Measurements from ENCODE around the gene RHOBTB1.
"Not testable (repeated sequence)": the region's sequence is repeated elsewhere in the genome, so short reads cannot be mapped to it uniquely, and the experiment has no call there.

RHOBTB1 gene, protein sequence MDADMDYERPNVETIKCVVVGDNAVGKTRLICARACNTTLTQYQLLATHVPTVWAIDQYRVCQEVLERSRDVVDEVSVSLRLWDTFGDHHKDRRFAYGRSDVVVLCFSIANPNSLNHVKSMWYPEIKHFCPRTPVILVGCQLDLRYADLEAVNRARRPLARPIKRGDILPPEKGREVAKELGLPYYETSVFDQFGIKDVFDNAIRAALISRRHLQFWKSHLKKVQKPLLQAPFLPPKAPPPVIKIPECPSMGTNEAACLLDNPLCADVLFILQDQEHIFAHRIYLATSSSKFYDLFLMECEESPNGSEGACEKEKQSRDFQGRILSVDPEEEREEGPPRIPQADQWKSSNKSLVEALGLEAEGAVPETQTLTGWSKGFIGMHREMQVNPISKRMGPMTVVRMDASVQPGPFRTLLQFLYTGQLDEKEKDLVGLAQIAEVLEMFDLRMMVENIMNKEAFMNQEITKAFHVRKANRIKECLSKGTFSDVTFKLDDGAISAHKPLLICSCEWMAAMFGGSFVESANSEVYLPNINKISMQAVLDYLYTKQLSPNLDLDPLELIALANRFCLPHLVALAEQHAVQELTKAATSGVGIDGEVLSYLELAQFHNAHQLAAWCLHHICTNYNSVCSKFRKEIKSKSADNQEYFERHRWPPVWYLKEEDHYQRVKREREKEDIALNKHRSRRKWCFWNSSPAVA

DNA sequence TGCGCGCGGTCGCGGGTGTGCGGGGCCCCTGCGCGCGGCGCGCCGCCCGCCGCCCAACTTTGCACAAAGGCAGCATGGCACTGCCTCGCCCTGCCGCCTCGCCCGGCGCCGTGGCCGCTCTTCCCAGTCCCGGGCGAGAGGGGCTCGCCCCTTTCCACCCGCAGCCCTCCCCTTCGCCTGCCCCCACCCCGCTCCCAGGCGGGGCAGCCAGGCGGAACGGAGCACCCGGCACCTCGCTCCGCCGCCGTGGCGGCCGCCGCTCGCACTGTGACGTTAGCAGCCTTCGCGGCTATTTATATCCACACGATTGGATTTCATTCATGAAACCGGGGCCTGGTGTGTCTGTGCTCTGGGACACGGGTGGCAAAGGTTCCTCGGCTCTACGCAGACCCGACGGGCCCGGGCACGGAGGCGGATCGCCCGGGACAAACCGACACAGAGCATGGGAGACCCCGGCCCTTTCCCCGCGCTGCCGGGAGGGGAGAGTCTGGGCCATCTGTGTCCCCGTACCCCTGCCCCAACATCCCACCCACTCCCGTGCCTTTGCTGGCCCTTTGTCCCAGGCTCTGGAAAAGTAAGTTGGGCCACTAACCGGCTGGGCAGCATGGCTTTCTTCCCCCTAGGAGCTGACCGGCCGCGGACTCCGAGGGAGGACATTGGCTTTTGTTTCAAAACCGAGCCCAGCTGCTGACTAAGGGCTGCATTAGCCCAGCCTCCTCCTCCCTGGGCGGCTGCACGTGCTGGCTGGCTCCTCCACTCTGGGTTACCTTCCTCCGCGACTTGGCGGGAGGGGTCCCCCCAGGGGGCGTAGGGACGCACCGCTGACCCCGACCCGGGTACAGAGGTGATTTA, at the start of gene RHOBTB1:
Gene RHOBTB1 (minus strand): TSS at position 128 of the 852 bp plus-strand sequence. CDS start 32,643 bp downstream, outside the sequence.
- DNase-seq = peak; percentile 70

DNA sequence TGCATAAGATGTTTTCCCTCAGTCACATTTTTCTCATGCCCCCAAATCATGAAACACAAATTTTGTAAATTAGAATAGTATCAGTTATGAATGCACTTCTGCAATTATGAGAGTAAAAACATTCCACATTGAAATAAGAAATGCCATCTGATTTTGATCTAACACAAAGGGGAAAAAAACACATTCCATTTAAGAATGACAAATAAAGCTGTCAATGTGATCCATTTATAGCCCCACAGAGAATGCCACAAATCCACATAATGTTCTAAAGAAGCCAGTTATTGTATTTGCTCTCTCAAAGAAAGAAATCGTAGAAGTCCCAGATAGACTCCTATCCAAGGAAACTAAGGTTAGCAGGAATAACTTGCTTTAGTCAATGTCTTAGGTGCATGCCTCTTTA, 48.7 kb upstream of the RHOBTB1 start:
- DNase-seq = no peak

DNA sequence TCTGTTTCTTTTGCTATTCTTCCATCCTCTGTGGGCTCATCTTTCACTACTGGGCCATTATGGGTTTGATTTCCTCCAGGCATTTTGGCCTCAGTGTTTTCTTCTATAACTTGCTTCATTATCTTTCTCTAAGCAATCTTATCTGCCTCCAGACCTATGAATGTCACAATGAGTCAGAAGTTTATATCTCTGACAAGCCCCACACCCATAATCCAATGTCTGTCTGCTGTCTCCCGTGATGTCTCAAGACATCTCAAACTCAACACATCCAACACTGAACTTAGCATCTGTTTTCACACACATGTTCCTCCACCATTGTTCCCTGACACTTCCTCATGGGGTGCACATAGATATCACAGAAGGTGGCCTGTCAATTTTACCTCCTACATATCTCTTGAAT, 46.7 kb upstream of the RHOBTB1 start:
- DNase-seq = no peak

DNA sequence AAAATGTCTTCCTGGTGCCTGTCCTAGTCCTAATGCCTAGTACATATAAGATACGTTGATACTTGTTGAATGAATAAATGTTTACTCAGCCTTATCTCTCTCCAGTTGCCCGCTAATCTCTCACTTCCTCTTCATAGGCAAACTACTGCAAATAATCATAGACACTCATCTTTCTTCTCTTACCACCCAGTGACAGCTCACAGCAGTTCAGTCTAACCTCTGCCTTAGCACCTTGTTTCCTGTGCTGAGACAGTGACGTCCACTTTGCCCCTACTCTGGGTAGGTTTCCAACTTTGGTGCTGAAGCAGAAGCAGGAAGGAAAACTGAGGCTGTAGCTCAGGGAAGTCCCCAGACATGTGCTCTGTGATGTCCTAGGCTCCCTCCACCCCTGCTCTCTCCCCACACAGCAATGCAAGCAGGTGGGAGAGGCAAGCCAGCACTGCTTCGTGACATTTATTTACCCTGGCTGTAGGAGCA, 45.5 kb upstream of the RHOBTB1 start:
- no peak for DNase-seq

DNA sequence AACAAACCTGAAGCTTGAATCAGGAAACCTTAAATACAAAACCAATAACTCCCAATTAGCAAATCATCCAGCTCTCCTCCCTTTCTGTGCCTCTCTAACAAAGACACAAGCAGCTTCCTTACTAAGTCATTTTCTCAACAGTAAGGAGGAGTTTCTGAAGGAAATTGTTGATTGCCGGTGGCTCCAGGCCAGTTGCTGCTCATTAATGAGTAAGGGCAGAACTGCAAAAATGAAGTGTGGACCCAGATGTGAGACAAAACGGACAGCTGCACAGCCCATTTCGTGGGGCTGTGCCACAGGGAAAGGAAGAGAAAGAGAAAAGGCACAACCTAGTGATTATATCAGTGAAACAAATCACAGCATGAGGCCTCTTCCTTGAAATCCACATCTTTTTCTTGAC, 42.8 kb upstream of the RHOBTB1 start:
- no peak for DNase-seq

DNA sequence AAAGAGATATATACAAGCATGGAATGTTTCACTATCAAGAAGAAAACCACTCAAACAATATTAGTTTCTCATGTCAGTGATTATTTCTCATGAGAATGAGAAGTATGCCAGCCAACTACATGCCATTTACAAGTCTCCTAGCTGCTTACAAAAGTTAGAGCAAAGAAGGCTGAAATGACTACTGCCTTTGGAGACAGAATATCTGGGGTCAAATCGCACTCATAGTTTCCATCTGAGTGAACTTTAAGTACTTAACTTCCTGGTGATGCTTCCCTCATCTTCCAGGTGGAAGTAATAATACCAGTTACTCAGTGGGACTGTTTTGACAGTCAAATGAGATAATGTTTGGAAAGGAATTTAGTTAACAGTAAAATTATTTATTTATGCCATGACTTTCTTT, 42.0 kb upstream of the RHOBTB1 start:
- no peak for DNase-seq

DNA sequence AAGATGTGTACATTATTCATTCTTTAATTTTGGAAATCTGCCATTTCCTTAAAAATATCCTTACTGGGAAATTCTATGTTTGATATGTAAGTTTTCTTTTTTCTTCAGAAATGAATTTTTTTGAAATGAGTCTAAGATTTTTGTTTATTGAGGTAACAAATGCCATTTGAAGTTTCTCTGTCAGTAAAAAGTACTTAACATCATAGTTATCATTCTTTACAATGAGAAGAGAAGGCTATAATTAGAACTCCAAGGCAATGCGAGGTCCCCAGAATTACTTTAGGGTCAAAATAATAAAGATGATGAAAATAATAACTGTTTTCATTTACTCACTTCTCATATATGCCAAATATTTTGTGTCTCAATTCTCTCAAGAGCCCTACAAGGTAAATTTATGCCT, 37.0 kb upstream of the RHOBTB1 start:
- no peak for DNase-seq

DNA sequence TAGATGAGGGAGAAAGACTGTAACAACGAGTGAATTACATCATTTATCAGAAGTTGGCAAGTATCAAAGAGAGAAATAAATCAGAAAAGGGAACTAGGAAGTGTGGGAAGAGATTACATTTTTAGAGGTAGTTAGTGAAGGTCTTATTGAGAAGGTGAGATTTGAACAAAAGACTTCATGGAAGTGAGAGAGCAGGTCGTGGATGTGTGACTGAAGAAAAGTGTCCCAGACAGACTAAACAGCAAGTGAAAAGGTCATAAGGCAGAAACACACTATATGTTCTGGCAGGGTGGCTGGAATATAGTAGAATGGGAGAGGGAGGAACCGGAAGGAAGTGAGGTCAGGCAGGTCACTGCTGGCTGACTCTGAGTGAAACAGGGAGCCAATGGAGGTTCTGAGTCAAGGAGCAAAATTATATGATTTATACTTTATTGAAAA, 35.7 kb upstream of the RHOBTB1 start:
- DNase-seq = no peak

DNA sequence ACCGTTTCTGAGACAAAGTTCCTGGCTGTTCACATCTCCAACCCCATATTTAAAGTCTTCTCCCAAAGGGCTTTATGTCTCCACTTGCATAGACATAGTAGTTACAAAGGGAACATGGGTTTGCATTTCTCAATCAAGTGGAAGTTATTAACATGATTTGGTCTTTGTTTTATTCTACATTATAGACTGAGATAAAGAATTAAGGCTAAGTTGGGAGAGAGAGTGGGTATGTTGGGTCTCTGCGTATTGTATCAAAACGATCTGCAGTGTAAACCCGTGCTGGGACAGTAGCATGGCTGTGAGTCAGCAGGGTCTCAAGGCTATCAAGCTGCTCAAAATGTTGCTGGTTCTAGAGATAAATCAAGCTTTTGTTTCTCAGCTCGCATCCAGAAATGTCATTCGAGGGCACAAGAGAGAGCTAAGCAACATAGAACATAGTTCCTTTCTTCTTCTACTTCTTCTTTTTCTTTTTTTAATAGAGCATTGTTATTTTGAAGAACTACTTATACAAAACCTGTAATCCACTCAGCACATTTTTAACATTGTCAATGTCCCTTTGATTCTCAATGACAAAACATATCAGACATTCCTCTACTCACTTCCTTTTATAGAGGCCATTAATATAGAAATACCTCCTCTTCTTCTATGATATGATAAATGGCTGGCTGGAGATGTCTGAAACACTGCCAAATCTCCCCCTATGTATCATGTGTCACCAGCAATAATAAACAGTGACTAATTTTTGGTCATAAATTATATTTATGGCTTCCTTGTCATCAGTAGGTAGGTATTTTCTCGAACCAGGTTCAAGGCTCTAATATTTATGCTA, 34.5 kb upstream of the RHOBTB1 start:
- no peak for DNase-seq

DNA sequence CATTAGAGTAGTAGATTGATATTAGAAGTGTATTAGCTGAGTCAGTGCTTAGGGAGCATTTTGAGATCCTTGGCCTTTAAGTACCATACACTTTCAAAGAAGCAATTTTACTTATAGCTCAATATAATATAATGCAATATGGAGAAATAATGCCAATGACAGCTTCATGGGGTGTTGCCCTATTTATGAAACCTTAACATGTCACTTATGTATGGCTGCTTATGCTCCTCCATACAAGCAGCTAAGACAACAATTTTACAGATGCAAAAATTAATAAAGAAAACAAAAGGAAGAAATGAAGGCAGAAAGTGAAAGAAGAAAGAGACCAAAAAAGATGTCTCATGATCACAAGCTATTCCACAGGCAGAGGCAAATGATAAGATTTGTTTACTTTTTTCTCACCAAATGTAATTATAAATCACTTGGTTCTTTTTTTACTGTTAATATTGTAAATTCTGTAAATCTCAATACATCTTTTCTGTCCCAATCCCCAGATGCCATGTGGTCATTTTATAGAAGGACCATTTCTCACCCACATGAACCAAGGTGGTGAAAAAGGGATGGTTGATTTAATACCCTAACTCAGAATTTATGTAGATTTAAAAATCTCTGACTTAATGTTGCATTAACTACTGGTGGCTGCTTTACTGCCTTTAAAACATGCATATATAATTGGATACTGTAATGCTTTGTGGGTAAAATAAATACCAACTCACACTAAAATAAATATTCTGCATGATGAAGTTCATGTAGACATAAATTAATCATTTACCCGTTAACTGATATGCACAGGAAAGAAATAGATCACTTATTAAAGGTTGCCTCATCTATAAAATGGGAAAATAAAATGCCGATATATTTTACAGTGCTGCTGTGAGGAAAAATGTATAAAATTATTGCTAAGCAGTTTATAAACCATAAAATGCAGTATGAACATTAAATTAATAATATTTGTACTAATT, 33.5 kb upstream of the RHOBTB1 start:
- DNase-seq = no peak

DNA sequence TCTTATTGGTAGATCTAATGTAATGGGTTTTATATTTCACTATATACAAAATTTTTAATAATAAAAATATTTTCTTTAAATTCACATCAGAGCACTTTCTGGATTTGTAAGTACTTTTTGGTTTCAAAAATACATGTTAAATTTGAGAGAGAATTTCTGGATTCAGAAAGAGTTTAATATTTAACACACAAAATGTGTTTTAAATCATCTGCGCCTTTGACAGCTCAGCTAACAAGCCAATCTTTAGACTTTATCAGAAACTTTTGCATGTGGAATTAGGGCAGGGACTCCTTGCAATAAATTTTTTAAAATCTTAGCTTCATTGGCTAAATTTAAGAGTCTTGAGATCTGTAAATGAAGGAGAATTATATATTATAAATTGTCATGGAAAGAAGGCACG, 32.7 kb upstream of the RHOBTB1 start:
- DNase-seq = no peak

DNA sequence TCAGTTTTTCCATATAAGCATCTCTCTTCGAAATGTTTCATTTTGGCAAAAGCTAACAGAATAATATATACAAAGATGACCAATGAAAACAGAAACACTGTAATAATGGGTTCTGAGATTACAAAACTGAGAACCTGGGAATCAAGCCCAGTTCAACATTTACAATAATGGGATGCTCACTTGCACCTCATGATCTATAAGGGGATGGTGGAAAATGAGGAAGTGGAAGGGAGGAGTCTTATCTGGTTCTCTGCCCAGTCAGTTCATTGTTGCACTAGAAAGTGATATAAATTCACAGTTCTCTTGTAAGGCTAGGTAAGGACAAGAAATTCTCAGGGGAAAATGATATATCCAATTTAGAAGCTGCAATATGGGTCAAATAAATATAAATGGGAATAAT, 31.7 kb upstream of the RHOBTB1 start:
- DNase-seq = no peak

DNA sequence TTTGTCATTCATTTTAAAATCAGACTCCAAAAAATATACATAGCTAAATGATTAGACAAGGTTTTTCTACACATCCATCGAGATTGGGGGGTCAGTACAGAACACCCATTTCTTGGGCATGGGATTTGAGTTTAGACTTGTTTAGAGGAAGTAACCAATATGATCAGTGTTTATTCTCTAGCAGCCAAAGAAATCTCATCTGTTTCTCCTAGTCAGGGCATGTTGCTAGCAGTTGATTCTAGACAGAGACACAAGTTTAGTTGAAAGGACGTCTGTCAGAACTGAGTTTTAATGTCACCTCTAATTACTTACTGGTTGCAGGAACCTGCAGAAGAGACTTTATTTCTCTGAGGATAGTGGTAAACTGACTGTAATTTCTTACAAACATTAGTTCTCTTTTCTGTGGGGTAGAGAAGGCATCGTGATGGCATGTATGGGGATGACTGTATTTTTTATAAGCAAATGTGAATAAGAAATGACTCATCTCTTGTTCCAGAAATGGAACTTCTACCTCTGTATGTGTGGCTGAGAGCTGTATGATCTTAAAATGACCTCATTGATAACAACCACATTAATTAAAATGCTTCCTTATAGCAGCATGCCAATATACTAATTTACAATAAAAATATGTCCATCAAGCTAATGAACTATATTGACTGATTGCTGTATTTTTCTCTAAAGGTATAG, 30.6 kb upstream of the RHOBTB1 start:
- DNase-seq = no peak

DNA sequence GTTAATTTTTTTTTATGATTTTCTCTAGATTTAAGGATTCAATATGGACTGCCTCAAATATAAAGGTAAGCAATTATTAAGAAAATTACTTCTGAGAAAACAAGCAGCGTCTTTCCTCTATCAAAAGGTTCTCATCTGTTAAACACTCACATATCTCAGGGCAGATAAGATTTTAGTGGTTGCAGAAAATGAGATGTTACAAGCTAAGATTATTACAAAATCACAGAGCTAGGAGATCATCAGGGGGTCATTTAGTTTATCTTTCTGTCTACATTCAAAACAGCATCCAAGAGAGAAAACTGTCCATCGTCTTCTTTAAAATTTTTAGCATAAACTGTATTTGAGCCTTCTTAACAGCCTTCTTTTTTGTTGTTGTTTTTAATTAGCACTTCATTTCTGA, 29.1 kb upstream of the RHOBTB1 start:
- DNase-seq = no peak

DNA sequence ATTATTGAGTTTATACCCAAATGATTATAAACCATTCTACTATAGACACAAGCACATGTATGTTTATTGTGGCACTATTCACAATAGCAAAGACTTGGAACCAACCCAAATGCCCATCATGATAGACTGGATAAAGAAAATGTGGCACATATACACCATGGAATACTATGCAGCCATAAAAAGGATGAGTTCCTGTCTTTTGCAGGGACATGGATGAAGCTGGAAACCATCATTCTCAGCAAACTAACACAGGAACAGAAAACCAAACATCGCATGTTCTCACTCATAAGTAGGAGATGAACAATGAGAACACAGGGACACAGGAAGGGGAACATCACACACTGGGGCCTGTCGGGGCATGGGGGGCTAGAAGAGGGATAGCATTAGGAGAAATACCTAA, 28.2 kb upstream of the RHOBTB1 start:
- DNase-seq = not testable (repeated sequence)

DNA sequence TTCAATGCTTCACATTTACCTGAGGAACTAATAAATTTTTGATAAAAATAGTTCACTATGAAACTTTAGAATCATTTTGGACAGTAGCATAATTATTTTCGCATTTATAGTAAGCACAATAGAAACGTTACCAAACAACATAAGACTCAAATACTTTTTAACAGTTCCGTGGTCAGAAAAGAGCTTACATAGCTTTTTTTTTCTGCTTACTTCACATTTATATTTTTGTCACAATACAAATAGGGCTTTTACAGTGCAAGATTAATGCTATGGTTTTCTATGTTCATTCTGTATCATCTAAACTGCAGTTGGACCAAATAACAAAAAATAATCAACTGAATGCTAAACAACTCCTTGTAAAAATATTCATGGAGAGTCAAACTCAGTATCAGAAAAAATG, 26.5 kb upstream of the RHOBTB1 start:
- no peak for DNase-seq

DNA sequence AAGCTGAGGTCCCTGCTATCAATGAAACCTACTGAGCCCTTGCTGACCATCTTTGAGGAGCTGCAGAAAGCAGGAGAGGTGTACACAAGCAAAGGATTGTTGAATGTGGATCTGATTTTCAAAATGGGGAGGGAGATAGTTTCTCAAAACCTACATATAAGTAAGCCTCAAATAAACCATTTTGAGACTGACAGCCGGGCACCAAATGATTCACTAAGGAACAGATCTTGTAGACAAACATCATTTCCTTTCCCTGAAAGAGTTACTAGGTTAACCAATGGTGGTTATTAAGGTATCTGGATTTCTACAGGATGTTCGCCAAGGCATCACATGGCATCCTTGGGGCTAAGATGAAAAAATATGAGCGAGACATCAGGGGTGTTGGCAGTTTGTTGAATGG, 24.5 kb upstream of the RHOBTB1 start:
- no peak for DNase-seq

DNA sequence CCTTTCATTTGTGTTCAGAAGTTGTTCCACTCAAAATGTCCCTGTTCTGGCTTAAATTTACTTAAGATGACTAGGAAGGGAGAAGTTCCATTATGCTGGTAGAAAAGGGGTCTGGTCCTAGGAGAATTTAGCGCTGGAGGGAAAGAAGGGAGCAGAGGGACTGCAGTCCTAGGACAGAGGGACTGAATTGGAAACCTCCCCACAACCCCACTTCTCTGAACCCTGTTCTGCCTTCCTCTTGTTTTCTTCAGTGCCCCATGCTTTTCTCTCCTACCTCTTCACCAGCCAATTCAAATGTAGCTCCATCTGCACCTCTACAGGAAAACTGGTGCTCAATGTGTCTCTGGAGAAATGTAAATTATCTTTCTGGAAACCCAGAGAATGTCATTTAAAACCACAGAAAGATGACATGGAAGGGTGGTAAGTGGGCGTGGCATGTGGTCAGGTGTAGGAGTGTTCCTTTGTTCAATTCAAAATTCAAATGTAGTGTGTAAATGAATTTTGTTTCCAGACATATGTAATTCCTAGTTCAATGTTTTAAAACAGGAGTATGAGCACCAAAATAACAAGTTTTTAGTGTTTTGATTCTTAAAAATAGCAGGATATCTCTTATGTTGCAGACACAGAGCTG, 24.0 kb upstream of the RHOBTB1 start:
- no peak for DNase-seq

DNA sequence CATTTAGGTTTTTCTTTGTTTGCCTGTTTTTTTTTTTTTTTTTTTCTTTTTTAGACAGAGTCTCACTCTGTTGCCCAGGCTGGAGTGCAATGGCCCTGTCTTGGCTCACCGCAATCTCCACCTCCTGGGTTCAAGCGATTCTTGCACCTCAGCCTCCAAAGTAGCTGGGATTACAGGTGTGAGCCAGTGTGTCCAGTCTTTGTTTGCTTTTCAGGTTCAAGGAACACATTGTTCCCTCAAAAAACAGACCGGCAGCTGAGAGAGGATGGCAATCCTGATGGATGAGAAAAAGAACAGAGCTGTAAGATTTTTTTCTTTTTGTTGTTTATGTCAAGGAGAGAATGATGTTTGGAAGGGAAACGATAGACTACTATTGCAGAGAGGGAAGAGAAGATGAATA, 23.3 kb upstream of the RHOBTB1 start:
- no peak for DNase-seq

DNA sequence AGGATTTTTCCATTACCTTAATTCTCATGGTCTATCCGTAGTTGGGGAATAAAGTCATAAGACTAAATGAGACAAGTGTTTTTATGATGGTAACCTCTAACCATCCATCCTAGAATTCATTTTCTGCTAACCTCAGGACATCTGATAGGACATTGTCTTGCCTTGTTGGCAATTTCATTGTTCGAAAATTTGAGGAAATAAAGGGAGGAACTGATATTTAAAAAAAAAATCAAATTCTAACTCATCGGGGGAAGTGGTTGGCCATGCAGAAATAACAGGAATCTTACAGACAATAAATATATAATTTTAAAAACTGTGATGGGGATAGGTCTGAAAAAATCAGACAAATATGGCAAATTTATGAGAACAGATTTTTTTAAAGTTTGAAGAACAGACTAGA, 21.7 kb upstream of the RHOBTB1 start:
- DNase-seq = no peak
